NCI-H1092 (cell line): ENCODE data around the gene AHNAK.
"Not testable (repeated sequence)": the region's sequence is repeated elsewhere in the genome, so short reads cannot be mapped to it uniquely, and the experiment has no call there.

Source experiments
- DNase-seq: peaks from one replicate; lab custom pipeline; 2025; lab: John Stamatoyannopoulos, UW

AHNAK gene

GRCh38 chr11:62401811-62402210 lies 144.8 kb downstream of the AHNAK start:
- DNase-seq: no peak

- DNase-seq: no peak
These were observed 145.2 kb downstream of the AHNAK start for GRCh38 chr11:62401356-62401755.

GRCh38 chr11:62400760-62401159 lies 145.8 kb downstream of the AHNAK start:
- no peak for DNase-seq

- no peak for DNase-seq
These were observed 146.3 kb downstream of the AHNAK start for GRCh38 chr11:62400281-62400680.

- no peak for DNase-seq
These were observed 146.7 kb downstream of the AHNAK start for GRCh38 chr11:62399878-62400266.

- no peak for DNase-seq
These were observed 147.3 kb downstream of the AHNAK start for GRCh38 chr11:62399172-62399877.

GRCh38 chr11:62398011-62398994 lies 148.3 kb downstream of the AHNAK start:
- no peak for DNase-seq

GRCh38 chr11:62395885-62396551 lies 150.6 kb downstream of the AHNAK start:
- no peak for DNase-seq

GRCh38 chr11:62394825-62395538 lies 151.6 kb downstream of the AHNAK start:
- DNase-seq: peak; percentile 41

- DNase-seq: no peak
These were observed 152.9 kb downstream of the AHNAK start for GRCh38 chr11:62393735-62394134.

GRCh38 chr11:62393061-62393611 lies 153.5 kb downstream of the AHNAK start:
- DNase-seq: no peak

GRCh38 chr11:62392506-62392905 lies 154.1 kb downstream of the AHNAK start:
- no peak for DNase-seq

GRCh38 chr11:62391642-62392425 lies 154.8 kb downstream of the AHNAK start:
- DNase-seq: no peak

- no peak for DNase-seq
These were observed 155.9 kb downstream of the AHNAK start for GRCh38 chr11:62390722-62391121.

- DNase-seq: no peak
These were observed 156.4 kb downstream of the AHNAK start for GRCh38 chr11:62390237-62390636.

- DNase-seq: no peak
These were observed 157.6 kb downstream of the AHNAK start for GRCh38 chr11:62388999-62389398.

GRCh38 chr11:62387381-62387780 lies 159.2 kb downstream of the AHNAK start:
- no peak for DNase-seq

- DNase-seq: not testable (repeated sequence)
These were observed 160.5 kb downstream of the AHNAK start for GRCh38 chr11:62386083-62386482.

GRCh38 chr11:62383822-62384221 lies 162.8 kb downstream of the AHNAK start:
- DNase-seq: no peak
